ENCODE measurements around the gene SH3TC1.
A peak's percentile ranks its signal among the peaks of the same experiment; 100 is the strongest.

The SH3TC1 gene

DNA sequence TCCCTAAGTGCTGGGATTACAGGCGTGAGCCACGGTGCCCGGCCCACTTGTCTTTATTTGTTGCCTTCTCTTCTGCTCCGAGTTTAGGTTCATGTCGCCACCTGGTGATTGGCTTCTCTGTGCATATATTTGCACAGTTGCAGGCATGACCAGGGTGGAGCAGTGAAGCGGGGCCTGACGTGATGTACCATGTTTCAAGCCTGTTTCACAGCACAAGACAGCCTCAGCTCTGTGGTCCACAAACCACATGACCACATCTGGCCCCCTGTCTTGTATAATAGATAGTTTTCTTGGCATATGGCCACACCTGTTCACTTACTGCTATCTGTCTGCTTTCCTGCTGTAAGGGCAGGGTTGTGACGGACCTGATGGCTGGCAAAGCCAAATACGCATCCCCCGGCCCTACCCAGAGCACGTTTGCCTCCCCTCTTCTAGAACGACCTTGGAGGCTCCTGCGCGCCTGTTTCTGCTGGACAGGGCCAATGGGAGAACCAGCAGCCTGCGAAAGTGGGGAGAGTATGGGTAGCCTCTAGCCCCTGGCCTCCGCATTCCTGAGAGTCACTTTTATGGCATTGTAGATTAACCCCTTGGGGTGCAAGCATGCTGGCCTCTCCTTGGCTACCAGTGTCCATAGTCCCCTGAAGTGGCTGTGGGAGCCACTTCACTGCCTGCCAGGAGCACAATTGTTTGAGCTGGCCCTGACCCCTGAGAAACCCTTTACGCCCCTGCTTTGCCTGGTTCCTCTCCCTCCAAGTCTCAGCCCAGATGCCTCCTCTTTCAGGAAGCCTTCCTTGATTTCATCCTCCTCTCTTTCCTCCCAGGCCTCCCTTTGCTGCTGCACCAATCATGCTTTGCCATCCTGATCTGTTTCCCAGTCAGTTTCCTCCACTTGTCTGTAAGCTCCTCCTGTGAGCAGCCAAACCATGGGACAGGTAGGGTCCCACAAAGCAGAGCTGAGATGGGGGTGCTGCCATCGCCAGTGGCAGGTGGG, 6.0 kb upstream of the SH3TC1 start:
- DNase-seq (ENCODE audit: low read depth), result no peak
- TF ChIP-seq, protein P1, sequence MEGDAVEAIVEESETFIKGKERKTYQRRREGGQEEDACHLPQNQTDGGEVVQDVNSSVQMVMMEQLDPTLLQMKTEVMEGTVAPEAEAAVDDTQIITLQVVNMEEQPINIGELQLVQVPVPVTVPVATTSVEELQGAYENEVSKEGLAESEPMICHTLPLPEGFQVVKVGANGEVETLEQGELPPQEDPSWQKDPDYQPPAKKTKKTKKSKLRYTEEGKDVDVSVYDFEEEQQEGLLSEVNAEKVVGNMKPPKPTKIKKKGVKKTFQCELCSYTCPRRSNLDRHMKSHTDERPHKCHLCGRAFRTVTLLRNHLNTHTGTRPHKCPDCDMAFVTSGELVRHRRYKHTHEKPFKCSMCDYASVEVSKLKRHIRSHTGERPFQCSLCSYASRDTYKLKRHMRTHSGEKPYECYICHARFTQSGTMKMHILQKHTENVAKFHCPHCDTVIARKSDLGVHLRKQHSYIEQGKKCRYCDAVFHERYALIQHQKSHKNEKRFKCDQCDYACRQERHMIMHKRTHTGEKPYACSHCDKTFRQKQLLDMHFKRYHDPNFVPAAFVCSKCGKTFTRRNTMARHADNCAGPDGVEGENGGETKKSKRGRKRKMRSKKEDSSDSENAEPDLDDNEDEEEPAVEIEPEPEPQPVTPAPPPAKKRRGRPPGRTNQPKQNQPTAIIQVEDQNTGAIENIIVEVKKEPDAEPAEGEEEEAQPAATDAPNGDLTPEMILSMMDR (IDR thresholded peaks at IDR 0.05; ENCODE audit: control insufficient read depth, extremely low read depth, insufficient read depth), result peak; percentile 68

DNA sequence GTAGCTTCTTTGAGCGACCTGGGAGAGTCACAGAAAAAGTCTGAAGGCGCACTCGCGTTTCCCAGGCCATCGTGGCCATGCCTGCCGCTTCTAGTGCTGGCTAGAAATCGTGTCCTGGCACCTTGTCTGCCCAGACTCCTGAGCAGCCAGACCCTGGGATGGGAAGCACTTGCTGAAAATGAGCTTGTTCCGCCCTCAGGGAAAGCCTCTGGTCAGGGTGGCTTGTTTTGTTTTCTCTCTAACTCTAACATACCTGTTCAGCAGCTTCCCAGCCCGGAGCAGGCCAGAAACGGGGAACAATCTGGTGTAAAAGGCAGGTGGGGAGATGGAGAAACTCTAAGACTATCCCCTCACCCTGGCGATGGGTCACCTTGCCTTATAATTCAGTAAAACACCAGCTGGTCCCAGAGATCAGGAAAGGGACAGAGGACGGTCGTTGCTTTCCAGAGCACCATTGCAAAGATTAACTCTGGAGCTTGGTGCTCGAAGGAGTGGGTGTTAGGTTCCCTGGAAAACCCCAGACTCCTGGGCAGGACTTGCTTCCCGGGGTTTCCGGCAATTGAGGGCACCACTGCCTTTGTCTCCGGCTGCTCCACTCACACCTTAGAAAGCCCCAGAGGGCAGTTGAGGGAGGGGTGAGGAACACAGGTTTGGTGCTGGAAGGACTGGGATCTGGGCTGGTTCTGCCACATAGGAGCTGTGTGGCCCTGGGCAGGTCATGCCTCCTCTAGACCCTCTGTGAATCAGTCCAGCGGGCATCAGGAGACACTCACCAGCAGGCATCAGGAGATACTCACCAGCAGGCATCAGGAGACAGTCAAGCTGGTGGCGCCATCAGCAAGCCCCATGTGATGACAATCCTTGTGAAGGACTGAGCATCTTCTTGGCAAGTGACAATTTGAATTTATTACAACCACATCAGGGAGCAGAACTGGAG, 4.5 kb upstream of the SH3TC1 start:
- no peak for DNase-seq (ENCODE audit: low read depth)
- TF ChIP-seq, protein P1 (IDR thresholded peaks at IDR 0.05; ENCODE audit: control insufficient read depth, extremely low read depth, insufficient read depth), result no peak
- H3K4me3 ChIP-seq (ENCODE audit: low read depth, low read length), result no peak overlapping the region

More for the DNA sequence above, 6.0 kb upstream of the SH3TC1 start:
- no peak overlapping the region for H3K4me3 ChIP-seq (ENCODE audit: low read depth, low read length)

DNA sequence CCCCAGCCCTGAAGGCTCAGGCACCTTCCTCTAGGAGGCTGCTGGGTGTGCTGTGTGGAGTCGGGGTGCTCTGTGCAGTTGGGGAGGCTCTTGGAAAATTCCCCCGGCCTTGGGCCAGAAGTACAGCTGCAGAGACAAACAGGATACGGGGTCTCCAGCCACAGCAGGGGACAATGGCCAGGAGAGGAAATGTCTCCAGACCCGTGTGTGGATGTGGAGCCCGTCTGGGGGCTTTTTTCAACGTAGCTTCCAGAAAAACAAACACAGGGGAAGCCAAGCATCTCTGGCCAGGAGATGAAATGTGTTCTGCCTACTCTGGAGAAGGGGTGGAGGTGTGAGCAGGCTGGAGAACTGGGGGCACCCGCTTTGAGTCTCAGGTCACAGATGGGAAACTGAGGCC, 3.7 kb upstream of the SH3TC1 start:
- TF ChIP-seq, protein P1 (IDR thresholded peaks at IDR 0.05; ENCODE audit: control insufficient read depth, extremely low read depth, insufficient read depth), result no peak
- no peak for DNase-seq (ENCODE audit: low read depth)
- H3K4me3 ChIP-seq (ENCODE audit: low read depth, low read length), result no peak overlapping the region

DNA sequence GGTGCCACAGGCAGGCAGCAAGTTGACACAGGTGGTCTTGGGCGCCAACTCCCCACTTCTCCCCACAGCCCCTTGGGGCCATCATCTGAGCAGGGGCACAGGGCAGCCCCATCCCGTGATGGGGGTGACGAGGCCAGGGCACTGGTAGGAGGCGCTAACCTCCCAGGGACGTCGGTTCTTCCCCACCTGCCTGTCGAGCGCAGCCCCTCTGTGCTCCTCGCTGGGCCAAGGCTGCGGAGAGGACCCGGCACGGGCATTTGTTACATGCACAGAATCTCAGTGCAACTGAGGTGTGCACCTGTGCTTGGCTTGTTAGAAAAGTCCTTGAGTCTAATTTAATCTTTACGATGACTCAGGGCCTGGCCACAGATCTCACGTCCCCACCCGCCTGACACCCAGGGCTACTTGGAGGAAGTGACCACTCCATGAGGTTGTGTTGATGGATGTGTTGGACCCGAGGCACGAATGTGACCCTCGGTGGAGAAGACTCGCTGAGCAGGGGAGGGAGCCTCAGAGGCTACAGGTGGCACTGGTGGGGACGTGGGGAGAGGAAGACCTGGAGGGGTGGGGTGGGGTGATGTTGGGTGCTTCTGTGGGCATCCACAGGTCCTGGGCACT, 3.1 kb upstream of the SH3TC1 start:
- TF ChIP-seq, protein P1 (IDR thresholded peaks at IDR 0.05; ENCODE audit: control insufficient read depth, extremely low read depth, insufficient read depth), result no peak
- no peak overlapping the region for H3K4me3 ChIP-seq (ENCODE audit: low read depth, low read length)
- DNase-seq (ENCODE audit: low read depth), result no peak

DNA sequence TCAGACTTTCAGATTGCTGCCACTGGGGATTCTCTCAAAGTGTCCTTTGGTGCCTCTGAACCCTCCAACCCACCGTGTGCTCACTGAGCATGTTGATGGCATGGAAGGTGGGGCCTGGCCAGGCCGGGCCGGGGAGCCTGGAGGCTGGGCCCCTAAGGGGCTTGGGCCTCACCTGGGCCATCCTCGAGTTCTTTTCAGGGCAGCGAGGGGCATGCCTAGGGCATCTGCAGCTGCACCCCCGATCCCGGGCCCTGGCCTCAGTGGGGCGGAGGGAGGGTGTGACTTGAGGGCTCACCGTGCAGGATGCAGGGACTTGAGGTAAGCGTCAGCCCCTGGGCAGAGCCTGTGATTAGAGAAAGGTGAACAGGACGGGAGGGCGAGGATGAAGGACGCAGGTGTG, 1.6 kb upstream of the SH3TC1 start:
- no peak overlapping the region for H3K4me3 ChIP-seq (ENCODE audit: low read depth, low read length)
- TF ChIP-seq, protein P1 (IDR thresholded peaks at IDR 0.05; ENCODE audit: control insufficient read depth, extremely low read depth, insufficient read depth), result no peak

DNA sequence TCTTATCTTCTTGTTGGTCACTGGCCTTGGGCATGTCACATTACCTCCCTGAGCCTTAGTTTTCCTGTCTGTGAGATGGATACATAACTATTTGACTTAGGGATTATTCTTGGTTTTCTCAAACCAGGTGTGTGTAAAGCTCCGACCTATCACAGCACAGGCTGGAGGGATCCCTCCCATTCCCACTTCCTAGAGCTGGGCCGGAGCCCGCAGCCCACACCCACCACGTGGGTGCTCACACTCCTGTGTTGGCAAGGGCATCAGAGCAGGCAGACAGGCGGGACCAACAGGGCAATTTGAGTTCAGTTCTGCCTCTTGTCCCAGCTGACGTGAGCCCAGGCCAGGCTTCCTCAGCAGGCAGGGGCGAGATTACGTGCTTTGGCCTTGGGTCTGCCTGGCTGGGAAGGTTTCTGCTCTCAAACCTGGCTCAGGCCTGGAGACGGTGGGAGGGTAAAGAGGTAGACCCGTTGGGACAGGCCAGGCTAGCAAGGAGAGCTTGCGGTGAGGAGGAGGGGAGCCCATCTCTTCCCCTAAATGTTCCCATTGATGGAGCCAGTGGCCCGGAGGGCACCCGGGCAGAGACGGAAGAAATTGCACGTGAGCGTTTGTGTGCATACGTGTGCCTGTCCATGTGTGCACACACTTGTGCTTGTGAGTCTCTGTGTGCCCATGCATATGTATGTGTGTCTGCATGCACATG, 734 bp upstream of the SH3TC1 start:
- no peak for DNase-seq (ENCODE audit: low read depth)
- TF ChIP-seq, protein P1 (IDR thresholded peaks at IDR 0.05; ENCODE audit: control insufficient read depth, extremely low read depth, insufficient read depth), result no peak

More for the DNA sequence above, 1.6 kb upstream of the SH3TC1 start:
- DNase-seq (ENCODE audit: low read depth), result no peak

More for the DNA sequence above, 734 bp upstream of the SH3TC1 start:
- peak overlapping the region; percentile 63; the same call in 1 of the 2 replicates for H3K4me3 ChIP-seq (ENCODE audit: low read depth, low read length)

Measured in LNCaP clone FGC (cell line).